ENCODE results near the gene LRP5.

The LRP5 gene

GRCh38 chr11:68386331-68386978, 74.1 kb downstream of the LRP5 start:
- no peak for TF ChIP-seq CTCF (IDR thresholded peaks at IDR 0.05; ENCODE audit: poor library complexity, severe bottlenecking)
- no peaks in the 10 kb centered on the region for H3K9me3 ChIP-seq (ENCODE audit: severe bottlenecking)
- no peaks in the 10 kb centered on the region for H3K27me3 ChIP-seq (ENCODE audit: insufficient read depth, poor library complexity, severe bottlenecking)
- H3K27ac ChIP-seq (ENCODE audit: poor library complexity, severe bottlenecking): no peak overlapping the region
- H3K4me1 ChIP-seq (ENCODE audit: insufficient read depth, poor library complexity, severe bottlenecking): no peaks in the 10 kb centered on the region
- H3K36me3 ChIP-seq (ENCODE audit: low read depth): peaks cover 20% of the 10 kb centered on the region
- DNase-seq (ENCODE audit: low spot score) (no peak), ATAC-seq (ENCODE audit: low read depth) (0 out of 3 replicates have a peak, but pooled peaks have one; percentile 35)
- H3K4me3 ChIP-seq (ENCODE audit: severe bottlenecking): no peak overlapping the region

GRCh38 chr11:68387840-68388239, 75.4 kb downstream of the LRP5 start:
- Histone ChIP-seq H3K27ac (ENCODE audit: poor library complexity, severe bottlenecking) (no peak overlapping the region), H3K36me3 (ENCODE audit: low read depth) (peaks cover 32% of the 10 kb centered on the region), H3K4me1 (ENCODE audit: insufficient read depth, poor library complexity, severe bottlenecking) (no peaks in the 10 kb centered on the region), H3K4me3 (ENCODE audit: severe bottlenecking) (no peak overlapping the region), H3K9me3 (ENCODE audit: severe bottlenecking) (no peaks in the 10 kb centered on the region), H3K27me3 (ENCODE audit: insufficient read depth, poor library complexity, severe bottlenecking) (no peaks in the 10 kb centered on the region)
- DNase-seq (ENCODE audit: low spot score) (no peak), ATAC-seq (ENCODE audit: low read depth) (no peak)
- TF ChIP-seq CTCF (IDR thresholded peaks at IDR 0.05; ENCODE audit: poor library complexity, severe bottlenecking): no peak

DNA sequence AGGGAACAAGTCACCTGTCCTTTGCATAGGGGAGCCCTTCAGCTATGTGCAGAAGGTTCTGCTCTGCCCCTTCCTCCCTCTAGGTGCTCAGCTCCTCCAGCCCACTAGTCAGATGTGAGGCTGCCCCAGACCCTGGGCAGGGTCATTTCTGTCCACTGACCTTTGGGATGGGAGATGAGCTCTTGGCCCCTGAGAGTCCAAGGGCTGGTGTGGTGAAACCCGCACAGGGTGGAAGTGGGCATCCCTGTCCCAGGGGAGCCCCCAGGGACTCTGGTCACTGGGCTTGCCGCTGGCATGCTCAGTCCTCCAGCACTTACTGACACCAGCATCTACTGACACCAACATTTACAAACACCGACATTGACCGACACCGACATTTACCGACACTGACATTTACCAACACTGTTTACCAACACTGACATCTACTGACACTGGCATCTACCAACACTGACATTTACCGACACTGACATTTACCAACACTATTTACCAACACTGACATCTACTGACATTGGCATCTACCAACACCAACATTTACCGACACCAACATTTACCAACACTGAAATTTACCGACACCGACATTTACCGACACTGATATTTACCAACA, 76.3 kb downstream of the LRP5 start:
- H3K36me3 ChIP-seq (ENCODE audit: low read depth): peaks cover 37% of the 10 kb centered on the region
- TF ChIP-seq CTCF (IDR thresholded peaks at IDR 0.05; ENCODE audit: poor library complexity, severe bottlenecking): no peak
- no peaks in the 10 kb centered on the region for H3K4me1 ChIP-seq (ENCODE audit: insufficient read depth, poor library complexity, severe bottlenecking)
- no peaks in the 10 kb centered on the region for H3K27me3 ChIP-seq (ENCODE audit: insufficient read depth, poor library complexity, severe bottlenecking)
- ATAC-seq (ENCODE audit: low read depth) (no peak), DNase-seq (ENCODE audit: low spot score) (no peak)
- no peak overlapping the region for H3K4me3 ChIP-seq (ENCODE audit: severe bottlenecking)
- H3K9me3 ChIP-seq (ENCODE audit: severe bottlenecking): no peaks in the 10 kb centered on the region
- H3K27ac ChIP-seq (ENCODE audit: poor library complexity, severe bottlenecking): no peak overlapping the region

DNA sequence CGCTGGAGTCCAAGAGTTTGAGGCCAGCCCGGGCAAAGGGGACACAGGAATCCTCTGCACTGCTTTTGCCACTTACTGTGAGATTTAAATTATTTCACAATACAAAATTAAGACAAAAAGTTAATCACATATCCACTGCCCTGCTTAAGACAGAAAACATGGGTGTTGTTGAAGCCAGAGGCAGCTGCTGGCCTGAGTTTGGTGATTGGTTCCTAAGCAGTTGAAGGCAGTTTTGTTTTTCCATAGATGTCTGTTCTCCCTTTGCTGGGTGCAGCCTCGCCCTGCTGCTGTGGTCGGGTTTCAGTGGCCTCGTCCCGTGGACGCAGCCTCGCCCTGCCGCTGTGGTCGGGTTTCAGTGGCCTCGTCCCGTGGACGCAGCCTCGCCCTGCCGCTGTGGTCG, 77.9 kb downstream of the LRP5 start:
- no peak for ATAC-seq (ENCODE audit: low read depth)
- Histone ChIP-seq H3K4me1 (ENCODE audit: insufficient read depth, poor library complexity, severe bottlenecking) (no peaks in the 10 kb centered on the region), H3K27ac (ENCODE audit: poor library complexity, severe bottlenecking) (no peak overlapping the region), H3K9me3 (ENCODE audit: severe bottlenecking) (no peaks in the 10 kb centered on the region), H3K4me3 (ENCODE audit: severe bottlenecking) (no peak overlapping the region), H3K27me3 (ENCODE audit: insufficient read depth, poor library complexity, severe bottlenecking) (no peaks in the 10 kb centered on the region), H3K36me3 (ENCODE audit: low read depth) (peaks cover 39% of the 10 kb centered on the region)
- no peak for TF ChIP-seq CTCF (IDR thresholded peaks at IDR 0.05; ENCODE audit: poor library complexity, severe bottlenecking)
- DNase-seq (ENCODE audit: low spot score): no peak

GRCh38 chr11:68392822-68393221, 80.4 kb downstream of the LRP5 start:
- ATAC-seq (ENCODE audit: low read depth): no peak
- no peak overlapping the region for H3K4me3 ChIP-seq (ENCODE audit: severe bottlenecking)
- no peak for TF ChIP-seq CTCF (IDR thresholded peaks at IDR 0.05; ENCODE audit: poor library complexity, severe bottlenecking)
- H3K36me3 ChIP-seq (ENCODE audit: low read depth): peaks cover 36% of the 10 kb centered on the region
- DNase-seq (ENCODE audit: low spot score): no peak
- H3K27me3 ChIP-seq (ENCODE audit: insufficient read depth, poor library complexity, severe bottlenecking): no peaks in the 10 kb centered on the region
- no peaks in the 10 kb centered on the region for H3K4me1 ChIP-seq (ENCODE audit: insufficient read depth, poor library complexity, severe bottlenecking)
- H3K9me3 ChIP-seq (ENCODE audit: severe bottlenecking): no peaks in the 10 kb centered on the region
- no peak overlapping the region for H3K27ac ChIP-seq (ENCODE audit: poor library complexity, severe bottlenecking)

All from RWPE2 (cell line).